Erythroblast (primary cell): ENCODE measurements around the gene CTNNB1.

Experiments used
- GATA1 ChIP-seq: IDR thresholded peaks from 2 replicates; pipeline ENCODE4 v1.6.1; 2011; ENCODE audit warnings: low read depth, mild to moderate bottlenecking, control low read depth, low read length, moderate library complexity
- POLR2A ChIP-seq: IDR thresholded peaks from 2 replicates; pipeline ENCODE4 v1.6.1; 2011; ENCODE audit warnings: mild to moderate bottlenecking, low read length

GRCh38 chr3:41162541-41162940 is 36.8 kb upstream of the CTNNB1 start:
- no peak for TF ChIP-seq POLR2A
- TF ChIP-seq GATA1: no peak
